ENCODE measurements around the gene PRDX3.

GRCh38 chr10:119222537-119222936 lies 43.9 kb upstream of the PRDX3 start:
- TF ChIP-seq CTCF (IDR thresholded peaks at IDR 0.05) (no peak), POLR2A (IDR thresholded peaks at IDR 0.05) (no peak), EP300 (IDR thresholded peaks at IDR 0.05) (no peak)

Data from sigmoid colon (tissue), 4 donors.